A549 (cell line): ENCODE data around the gene RNF126.

Experiments
- BHLHE40 ChIP-seq: IDR thresholded peaks from 2 replicates; pipeline ENCODE4 v1.6.1; 2012; ENCODE audit warnings: low read depth, low read length, inconsistent platforms
- CBX2 ChIP-seq: fragments of 200-600 bp; sonication (generic); IDR thresholded peaks from 2 replicates; pipeline ENCODE4 v1.6.1; 2016; ENCODE audit warnings: low read depth, mild to moderate bottlenecking, borderline replicate concordance
- CTCF ChIP-seq: fragments of >200 bp; sonication (Bioruptor Twin); formaldehyde crosslinking; IDR thresholded peaks from 3 replicates; pipeline ENCODE4 v1.5.1; 2016
- HES2 ChIP-seq: fragments of >200 bp; sonication (Bioruptor Twin); formaldehyde crosslinking; IDR thresholded peaks from 2 replicates; pipeline ENCODE4 v1.6.1; 2016
- MAX ChIP-seq: IDR thresholded peaks from 2 replicates; pipeline ENCODE4 v1.6.1; 2012
- PBX3 ChIP-seq: IDR thresholded peaks from 2 replicates; pipeline ENCODE4 v1.6.1; 2012
- POLR2A ChIP-seq: IDR thresholded peaks from 2 replicates; pipeline ENCODE4 v1.6.1; 2012; ENCODE audit warnings: mild to moderate bottlenecking, low read length
- RAD21 ChIP-seq, 2 experiments: fragments of >200 bp in 1 of 2; sonication (Bioruptor Twin) in 1 of 2; formaldehyde crosslinking in 1 of 2; IDR thresholded peaks in 1 of 2; conservative IDR thresholded peaks in 1 of 2; 2 replicates in 1 of 2; 3 replicates in 1 of 2; pipeline ENCODE4 v1.6.1; 2012 to 2018; ENCODE audit warnings: inconsistent platforms in 1 of 2
- REST ChIP-seq: fragments of 200-600 bp; sonication (generic); IDR thresholded peaks from 2 replicates; pipeline ENCODE4 v1.6.1; 2016; ENCODE audit warnings: antibody characterized with exemption, mild to moderate bottlenecking, moderate library complexity
- RFX5 ChIP-seq: fragments of 450-650 bp; IDR thresholded peaks from 2 replicates; pipeline ENCODE4 v1.7.1; 2014; ENCODE audit warnings: antibody characterized with exemption, mild to moderate bottlenecking, moderate library complexity
- RNF2 ChIP-seq: fragments of 200-600 bp; sonication (generic); IDR thresholded peaks from 2 replicates; pipeline ENCODE4 v1.6.1; 2016; ENCODE audit warnings: low read depth, mild to moderate bottlenecking, antibody characterized with exemption, moderate library complexity, borderline replicate concordance
- SREBF2 ChIP-seq: fragments of 450-650 bp; IDR thresholded peaks from 2 replicates; pipeline ENCODE4 v1.6.1; 2014; ENCODE audit warnings: mild to moderate bottlenecking, moderate library complexity
- USF2 ChIP-seq: fragments of 450-650 bp; IDR thresholded peaks from 2 replicates; pipeline ENCODE4 v1.6.1; 2014; ENCODE audit warnings: antibody characterized with exemption
- ZFP36 ChIP-seq: fragments of 450-650 bp; IDR thresholded peaks from 2 replicates; pipeline ENCODE4 v1.6.1; 2014; ENCODE audit warnings: borderline replicate concordance; ENCODE audit not compliant: partially characterized antibody

GRCh38 chr19:620166-620862, 42.7 kb downstream of the RNF126 start:
- TF ChIP-seq SREBF2 (no peak), CTCF (no peak), RFX5 (no peak), RAD21 (conservative IDR thresholded peaks at IDR 0.05 in 1 of 2, IDR thresholded peaks at IDR 0.05 in 1 of 2) (no peak), POLR2A (no peak), MAX (no peak), REST (no peak), PBX3 (no peak), RNF2 (no peak), USF2 (no peak), ZFP36 (no peak), HES2 (no peak), BHLHE40 (no peak), CBX2 (no peak)
